Measurements from ENCODE around the gene FYN.
"Not testable (repeated sequence)": the region's sequence is repeated elsewhere in the genome, so short reads cannot be mapped to it uniquely, and the experiment has no call there.

The FYN gene

GRCh38 chr6:111786151-111786550 is 87.1 kb downstream of the FYN start:
- DNase-seq: not testable (repeated sequence)

GRCh38 chr6:111784433-111784832 is 88.8 kb downstream of the FYN start:
- no peak for DNase-seq

- no peak for DNase-seq
These were observed 90.3 kb downstream of the FYN start for GRCh38 chr6:111782887-111783466.

GRCh38 chr6:111782192-111782809 is 91.0 kb downstream of the FYN start:
- no peak for DNase-seq

GRCh38 chr6:111781041-111781708 is 92.1 kb downstream of the FYN start:
- no peak for DNase-seq

- no peak for DNase-seq
These were observed 92.9 kb downstream of the FYN start for GRCh38 chr6:111780393-111780792.

GRCh38 chr6:111779660-111780059 is 93.6 kb downstream of the FYN start:
- DNase-seq: no peak

GRCh38 chr6:111779031-111779430 is 94.2 kb downstream of the FYN start:
- no peak for DNase-seq

- DNase-seq: no peak
These were observed 95.9 kb downstream of the FYN start for GRCh38 chr6:111777357-111777756.

GRCh38 chr6:111776236-111777221 is 96.7 kb downstream of the FYN start:
- peak; percentile 63 for DNase-seq

GRCh38 chr6:111775145-111775922 is 97.9 kb downstream of the FYN start:
- DNase-seq: no peak

- no peak for DNase-seq
These were observed 98.9 kb downstream of the FYN start for GRCh38 chr6:111774346-111774703.

GRCh38 chr6:111773501-111774345 is 99.5 kb downstream of the FYN start:
- no peak for DNase-seq

- DNase-seq: no peak
These were observed 100.9 kb downstream of the FYN start for GRCh38 chr6:111772381-111772780.

- DNase-seq: no peak
These were observed 101.6 kb downstream of the FYN start for GRCh38 chr6:111771629-111772028.

GRCh38 chr6:111771094-111771432 is 102.2 kb downstream of the FYN start:
- DNase-seq: no peak

- peak; percentile 55 for DNase-seq
These were observed 102.8 kb downstream of the FYN start for GRCh38 chr6:111770263-111771093.

- DNase-seq: no peak
These were observed 103.7 kb downstream of the FYN start for GRCh38 chr6:111769365-111770152.

- no peak for DNase-seq
These were observed 104.9 kb downstream of the FYN start for GRCh38 chr6:111768431-111768770.

Measured in activated CD4-positive, alpha-beta T cell treated with anti-CD3 and anti-CD28 coated beads, Interleukin-2, Interleukin-6, amounts not matched to agents 100 ng/mL and 50 ng/mL, durations not matched to agents 16 hours and 8 hours (primary cell).